Measurements from ENCODE around the gene RIBC2. TPM values are rescaled to one million over a fixed set of nuclear protein-coding genes. Genes with fewer than 3 reads are reported as not detected.
A peak's percentile ranks its signal among the peaks of the same experiment; 100 is the strongest.

RIBC2 gene
- total and polyA plus RNA-seq, 2 of the 4 experiments (the other 2 are of a cell fraction), result 0.29 to 0.36 TPM

DNA sequence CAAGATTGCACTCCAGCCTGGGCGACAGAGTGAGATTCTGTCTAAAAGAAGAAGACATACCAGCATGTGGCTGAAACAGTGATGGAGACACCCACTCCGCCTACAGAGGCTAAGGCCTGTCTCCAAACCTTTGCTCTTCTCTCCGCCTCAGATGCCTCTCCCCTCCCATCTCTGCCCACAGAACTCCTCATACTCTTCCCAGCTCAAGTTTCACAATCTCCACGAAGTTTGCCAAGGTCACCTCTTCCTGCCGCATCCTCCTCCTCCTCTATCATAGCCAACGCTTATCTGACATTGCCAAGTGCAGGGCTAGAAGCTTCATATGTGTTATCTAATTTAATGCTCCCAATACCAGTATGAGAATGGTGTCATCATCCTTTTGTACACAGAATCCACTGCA is 63.3 kb downstream of the RIBC2 start (continued):
- TF ChIP-seq MAFK (IDR thresholded peaks at IDR 0.05; ENCODE audit: low read depth, low read length) (no peak), FOS (IDR thresholded peaks at IDR 0.05; ENCODE audit: low read depth, low read length) (no peak), MAZ (IDR thresholded peaks at IDR 0.05; ENCODE audit: borderline replicate concordance, low read depth, low read length) (no peak), RCOR1 (IDR thresholded peaks at IDR 0.05; ENCODE audit: insufficient replicate concordance, low read length) (no peak)

DNA sequence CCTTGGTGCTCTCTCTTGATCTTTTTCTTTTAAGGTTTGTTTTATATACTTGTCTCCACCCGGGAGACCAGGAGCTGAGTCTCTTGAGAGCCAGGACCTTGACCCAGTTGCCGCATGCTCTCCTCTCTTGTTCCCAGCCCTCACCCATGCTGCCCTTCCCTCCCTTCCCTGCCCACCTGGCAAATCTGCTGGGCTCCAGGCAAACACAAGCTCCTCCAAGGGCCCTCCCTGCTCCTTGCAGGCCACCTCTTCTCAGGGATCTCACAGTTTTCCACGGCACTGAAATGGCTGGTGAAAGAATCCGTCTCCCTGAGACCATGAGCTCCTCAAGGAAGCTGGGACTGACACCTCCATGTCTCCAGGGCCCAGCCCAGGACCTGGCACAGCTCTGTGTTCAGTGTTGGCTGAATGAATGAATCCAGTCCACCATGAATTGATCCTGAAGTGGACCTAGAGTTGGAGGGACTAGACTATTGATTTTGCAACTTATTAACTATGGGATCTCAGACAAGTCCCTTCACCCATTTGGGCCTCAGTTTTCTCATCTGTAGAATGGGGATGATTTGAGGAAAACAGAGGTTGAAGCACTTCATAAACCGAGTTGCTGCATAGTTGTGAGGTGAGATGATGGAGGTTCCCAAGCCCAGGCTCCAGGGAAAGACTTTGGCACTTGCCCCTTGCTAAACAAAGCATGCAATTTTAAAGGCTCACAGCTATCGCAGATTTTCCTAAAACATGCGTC is 64.0 kb downstream of the RIBC2 start:
- Histone ChIP-seq H4K20me1 (ENCODE audit: insufficient read depth, low read length) (no peaks in the 10 kb centered on the region), H2AK5ac (ENCODE audit: low read depth, low read length) (peak overlapping the region; percentile 98), H3K14ac (replicated peaks; ENCODE audit: low read depth, low read length) (peak overlapping the region; percentile 80), H2AK9ac (replicated peaks; ENCODE audit: low read depth, low read length, poor library complexity) (peak overlapping the region; percentile 57), H3K27ac (ENCODE audit: insufficient read depth, low read length) (peak overlapping the region; percentile 74), H3K4me2 (ENCODE audit: low read depth, low read length) (no peak overlapping the region), H2BK120ac (ENCODE audit: low read depth, low read length) (peak overlapping the region; percentile 97), H3K9me3 (ENCODE audit: control insufficient read depth, insufficient read depth, low read length) (peaks cover 3% of the 10 kb centered on the region; the same call in 1 of the 2 replicates), H2BK5ac (ENCODE audit: low read depth, low read length, poor library complexity, severe bottlenecking) (peak overlapping the region; percentile 81), H3K9me1 (ENCODE audit: insufficient read depth, low read length) (peaks cover 14% of the 10 kb centered on the region), H2BK20ac (ENCODE audit: low read depth, low read length) (peak overlapping the region; percentile 98), H3K36me3 (ENCODE audit: control insufficient read depth, insufficient read depth, low read length) (no peaks in the 10 kb centered on the region), H3K18ac (ENCODE audit: low read depth, low read length) (peak overlapping the region; percentile 85), H4K91ac (ENCODE audit: insufficient read depth, low read depth, low read length) (peak overlapping the region; percentile 93), H3K4me3 (ENCODE audit: insufficient read depth, low read depth, low read length) (no peak overlapping the region), H2BK15ac (ENCODE audit: low read depth, low read length) (peak overlapping the region; percentile 87; the same call in 2 of the 3 replicates), H3K4me1 (ENCODE audit: control insufficient read depth, insufficient read depth, low read length) (peaks cover 22% of the 10 kb centered on the region), H3K56ac (ENCODE audit: extremely low read depth, insufficient read depth, low read length) (peak overlapping the region; percentile 46; the same call in 1 of the 2 replicates), H4K8ac (ENCODE audit: low read depth in 2 of 2, low read length in 2 of 2) (peak overlapping the region; percentile 69 to 77), H2AFZ (replicated peaks; ENCODE audit: low read length, poor library complexity) (no peak overlapping the region), H4K5ac (ENCODE audit: low read depth, low read length) (peak overlapping the region; percentile 55), H3K23ac (ENCODE audit: low read depth, low read length) (peak overlapping the region; percentile 64), H3K9ac (ENCODE audit: low read depth, low read length) (no peak overlapping the region), H3K4ac (ENCODE audit: low read depth, low read length) (peak overlapping the region; percentile 96), H3K79me1 (ENCODE audit: low read depth in 1 of 2, low read length in 2 of 2) (no peaks in the 10 kb centered on the region), H3K27me3 (ENCODE audit: control insufficient read depth, insufficient read depth, low read length) (no peaks in the 10 kb centered on the region)
- ATAC-seq (ENCODE audit: low read depth), result no peak
- in situ Hi-C loops (cut with MboI; ENCODE audit: low sequenced_read_pairs) (no loop called here), intact Hi-C loops (cut with micrococcal nuclease) (loop anchor here (2.0 kb wide), 1 partner anchor 19 kb away; no protein-coding TSS in a partner anchor), dilution Hi-C loops (cut with HindIII; ENCODE audit: low sequenced_read_pairs, unreplicated experiment) (no loop called here)
- BruUV-seq (replicated peaks), result no TSS peak
- WGBS, 2 experiments (ENCODE audit: extremely low coverage in 2 of 2, insufficient read length in 1 of 2), result 100% methylated on average over 3 of the region's 7 CpGs; no CpG with 5 or more reads in 1 of the 2 experiments
- DNase-seq, result no peak
- TF ChIP-seq BHLHE40 (IDR thresholded peaks at IDR 0.05; ENCODE audit: low read depth, low read length) (no peak), FOS (IDR thresholded peaks at IDR 0.05; ENCODE audit: low read depth, low read length) (no peak), RCOR1 (IDR thresholded peaks at IDR 0.05; ENCODE audit: insufficient replicate concordance, low read length) (peak; percentile 64), MAFK (IDR thresholded peaks at IDR 0.05; ENCODE audit: low read depth, low read length) (no peak), MAZ (IDR thresholded peaks at IDR 0.05; ENCODE audit: borderline replicate concordance, low read depth, low read length) (no peak), POLR2A (IDR thresholded peaks at IDR 0.05; ENCODE audit: low read depth, low read length) (no peak), RFX5 (IDR thresholded peaks at IDR 0.05; ENCODE audit: low read depth, low read length) (no peak)
- TF ChIP-seq, protein P1, sequence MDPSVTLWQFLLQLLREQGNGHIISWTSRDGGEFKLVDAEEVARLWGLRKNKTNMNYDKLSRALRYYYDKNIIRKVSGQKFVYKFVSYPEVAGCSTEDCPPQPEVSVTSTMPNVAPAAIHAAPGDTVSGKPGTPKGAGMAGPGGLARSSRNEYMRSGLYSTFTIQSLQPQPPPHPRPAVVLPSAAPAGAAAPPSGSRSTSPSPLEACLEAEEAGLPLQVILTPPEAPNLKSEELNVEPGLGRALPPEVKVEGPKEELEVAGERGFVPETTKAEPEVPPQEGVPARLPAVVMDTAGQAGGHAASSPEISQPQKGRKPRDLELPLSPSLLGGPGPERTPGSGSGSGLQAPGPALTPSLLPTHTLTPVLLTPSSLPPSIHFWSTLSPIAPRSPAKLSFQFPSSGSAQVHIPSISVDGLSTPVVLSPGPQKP (IDR thresholded peaks at IDR 0.05; ENCODE audit: borderline replicate concordance, low read depth, low read length), result no peak
- ChIA-PET POLR2A (ENCODE audit: unreplicated experiment) (no interaction called here), CTCF (interaction anchor here (0.6 to 0.7 kb wide), 2 partner anchors 72 to 153 kb away, joined by 3 to 4 read pairs; no protein-coding TSS in a partner anchor)

All from IMR-90 (cell line).